GM12864 (cell line): ENCODE results near the gene SYTL2.

Source experiments
- DNase-seq: peaks from one replicate; pipeline ENCODE4 v3.0.0-alpha.2; 2011; ENCODE audit warnings: low read depth
- H3K4me3 ChIP-seq: 2 replicates; pipeline ENCODE4 v1.5.1; 2011; ENCODE audit warnings: mild to moderate bottlenecking, low read depth, low read length, control low read depth
- CTCF ChIP-seq: IDR thresholded peaks from 2 replicates; pipeline ENCODE4 v1.5.1; 2011; ENCODE audit warnings: low read depth, mild to moderate bottlenecking, moderate library complexity, low read length, control low read depth, inconsistent platforms; ENCODE audit errors: missing control alignments

SYTL2 gene

GRCh38 chr11:85825616-85826015 is 14.7 kb upstream of the SYTL2 start:
- no peak for TF ChIP-seq CTCF
- no peak overlapping the region for H3K4me3 ChIP-seq
- DNase-seq, result no peak

GRCh38 chr11:85823816-85824215 is 12.9 kb upstream of the SYTL2 start:
- DNase-seq, result no peak
- TF ChIP-seq CTCF, result no peak

GRCh38 chr11:85822814-85823213 is 11.9 kb upstream of the SYTL2 start:
- no peak for DNase-seq
- no peak overlapping the region for H3K4me3 ChIP-seq
- no peak for TF ChIP-seq CTCF

More at GRCh38 chr11:85823816-85824215, 12.9 kb upstream of the SYTL2 start:
- H3K4me3 ChIP-seq, result no peak overlapping the region

- DNase-seq, result no peak
- TF ChIP-seq CTCF, result no peak
- no peak overlapping the region for H3K4me3 ChIP-seq
Measured at GRCh38 chr11:85821636-85822035, 10.7 kb upstream of the SYTL2 start.

GRCh38 chr11:85819441-85819840 is 8.5 kb upstream of the SYTL2 start:
- H3K4me3 ChIP-seq, result no peak overlapping the region
- no peak for TF ChIP-seq CTCF
- DNase-seq, result no peak

GRCh38 chr11:85815186-85815931 is 4.4 kb upstream of the SYTL2 start:
- no peak for TF ChIP-seq CTCF
- no peak overlapping the region for H3K4me3 ChIP-seq
- no peak for DNase-seq

GRCh38 chr11:85813721-85814120 is 2.8 kb upstream of the SYTL2 start:
- H3K4me3 ChIP-seq, result no peak overlapping the region
- no peak for TF ChIP-seq CTCF
- DNase-seq, result no peak
